ENCODE data around the gene MLXIP. TPM values are rescaled to one million over a fixed set of nuclear protein-coding genes. Genes with fewer than 3 reads are reported as not detected.

The MLXIP gene
- total RNA-seq, 1 donor from 2014 or later, result 54.5 TPM

GRCh38 chr12:122086116-122086515 lies 7.6 kb downstream of the MLXIP start:
- H3K27me3 Mint-ChIP-seq (ENCODE audit: unreplicated experiment), result no peaks in the 10 kb centered on the region
- no peak for DNase-seq (ENCODE audit: extremely low spot score, unreplicated experiment)
- H3K4me3 Mint-ChIP-seq (ENCODE audit: unreplicated experiment), result no peak overlapping the region
- peaks cover 14% of the 10 kb centered on the region for H3K36me3 Mint-ChIP-seq (ENCODE audit: unreplicated experiment)
- peaks cover 45% of the 10 kb centered on the region for H3K4me1 Mint-ChIP-seq (ENCODE audit: unreplicated experiment)
- no peaks in the 10 kb centered on the region for H3K9me3 Mint-ChIP-seq (ENCODE audit: unreplicated experiment)
- no peak for TF ChIP-seq CTCF (IDR thresholded peaks at IDR 0.05)
- no peak overlapping the region for H3K27ac Mint-ChIP-seq (ENCODE audit: unreplicated experiment)

- Mint-ChIP-seq H3K9me3 (ENCODE audit: unreplicated experiment) (no peaks in the 10 kb centered on the region), H3K4me1 (ENCODE audit: unreplicated experiment) (peaks cover 45% of the 10 kb centered on the region), H3K4me3 (ENCODE audit: unreplicated experiment) (no peak overlapping the region), H3K27me3 (ENCODE audit: unreplicated experiment) (no peaks in the 10 kb centered on the region), H3K36me3 (ENCODE audit: unreplicated experiment) (peaks cover 14% of the 10 kb centered on the region), H3K27ac (ENCODE audit: unreplicated experiment) (no peak overlapping the region)
- TF ChIP-seq CTCF (IDR thresholded peaks at IDR 0.05), result no peak
- DNase-seq (ENCODE audit: extremely low spot score, unreplicated experiment), result no peak
Observed at GRCh38 chr12:122086641-122087285, 8.2 kb downstream of the MLXIP start.

GRCh38 chr12:122087431-122088178 lies 9.0 kb downstream of the MLXIP start:
- Mint-ChIP-seq H3K4me1 (ENCODE audit: unreplicated experiment) (peaks cover 37% of the 10 kb centered on the region), H3K27me3 (ENCODE audit: unreplicated experiment) (no peaks in the 10 kb centered on the region), H3K9me3 (ENCODE audit: unreplicated experiment) (no peaks in the 10 kb centered on the region), H3K4me3 (ENCODE audit: unreplicated experiment) (no peak overlapping the region), H3K36me3 (ENCODE audit: unreplicated experiment) (peaks cover 14% of the 10 kb centered on the region), H3K27ac (ENCODE audit: unreplicated experiment) (peak overlapping the region; percentile 74)
- TF ChIP-seq CTCF (IDR thresholded peaks at IDR 0.05), result no peak
- DNase-seq (ENCODE audit: extremely low spot score, unreplicated experiment), result no peak

- no peaks in the 10 kb centered on the region for H3K27me3 Mint-ChIP-seq (ENCODE audit: unreplicated experiment)
- H3K9me3 Mint-ChIP-seq (ENCODE audit: unreplicated experiment), result no peaks in the 10 kb centered on the region
- no peak overlapping the region for H3K4me3 Mint-ChIP-seq (ENCODE audit: unreplicated experiment)
- TF ChIP-seq CTCF (IDR thresholded peaks at IDR 0.05), result no peak
- peaks cover 14% of the 10 kb centered on the region for H3K36me3 Mint-ChIP-seq (ENCODE audit: unreplicated experiment)
- H3K27ac Mint-ChIP-seq (ENCODE audit: unreplicated experiment), result peak overlapping the region; percentile 74
- H3K4me1 Mint-ChIP-seq (ENCODE audit: unreplicated experiment), result peaks cover 32% of the 10 kb centered on the region
- DNase-seq (ENCODE audit: extremely low spot score, unreplicated experiment), result no peak
Observed at GRCh38 chr12:122088179-122088810, 9.7 kb downstream of the MLXIP start.

GRCh38 chr12:122089077-122089476 lies 10.5 kb downstream of the MLXIP start:
- Mint-ChIP-seq H3K27me3 (ENCODE audit: unreplicated experiment) (no peaks in the 10 kb centered on the region), H3K9me3 (ENCODE audit: unreplicated experiment) (no peaks in the 10 kb centered on the region), H3K27ac (ENCODE audit: unreplicated experiment) (no peak overlapping the region), H3K4me1 (ENCODE audit: unreplicated experiment) (peaks cover 32% of the 10 kb centered on the region), H3K4me3 (ENCODE audit: unreplicated experiment) (no peak overlapping the region), H3K36me3 (ENCODE audit: unreplicated experiment) (peaks cover 12% of the 10 kb centered on the region)
- no peak for TF ChIP-seq CTCF (IDR thresholded peaks at IDR 0.05)
- DNase-seq (ENCODE audit: extremely low spot score, unreplicated experiment), result no peak
